Liver (tissue), 9 donors: Measurements from ENCODE around the gene MYBPH. TPM values are rescaled to one million over a fixed set of nuclear protein-coding genes. Genes with fewer than 3 reads are reported as not detected.

ENCODE experiments used
- DNase-seq: peaks from one replicate; pipeline ENCODE4 v3.0.0-alpha.2; 2017; ENCODE audit warnings: low spot score
- H3K27ac ChIP-seq, 2 donors: one replicate each; pipeline ENCODE4 v1.7.0; 2013; ENCODE audit warnings: inconsistent platforms in 2 of 2, low read length in 2 of 2, control low read depth in 1 of 2, low read depth in 1 of 2, mild to moderate bottlenecking in 1 of 2
- H3K27me3 ChIP-seq, 4 donors: one replicate each; pipeline versions ENCODE4 v1.6.1 to v1.7.0; 2013; ENCODE audit warnings: low read length in 3 of 4, inconsistent platforms in 1 of 4, mild to moderate bottlenecking in 1 of 4, moderate library complexity in 1 of 4; ENCODE audit not compliant: control insufficient read depth in 4 of 4, insufficient read depth in 4 of 4
- H3K36me3 ChIP-seq, 4 donors: one replicate each; pipeline versions ENCODE4 v1.6.1 to v1.7.0; 2013; ENCODE audit warnings: low read length in 3 of 4, mild to moderate bottlenecking in 3 of 4, low read depth in 1 of 4, moderate library complexity in 1 of 4; ENCODE audit not compliant: control insufficient read depth in 4 of 4, insufficient read depth in 3 of 4
- H3K4me1 ChIP-seq, 4 donors: one replicate each; pipeline versions ENCODE4 v1.6.1 to v1.7.0; 2013; ENCODE audit warnings: low read length in 3 of 4, mild to moderate bottlenecking in 3 of 4, moderate library complexity in 1 of 4; ENCODE audit not compliant: control insufficient read depth in 4 of 4, insufficient read depth in 4 of 4
- H3K4me3 ChIP-seq, 3 donors: one replicate each; pipeline versions ENCODE4 v1.6.1 to v1.7.0; 2013; ENCODE audit warnings: low read length in 3 of 3, control low read depth in 1 of 3, low read depth in 1 of 3, mild to moderate bottlenecking in 1 of 3
- H3K9ac ChIP-seq, 2 donors: one replicate each; pipeline ENCODE4 v1.7.0; 2013; ENCODE audit warnings: low read length in 2 of 2, mild to moderate bottlenecking in 2 of 2, moderate library complexity in 2 of 2, control low read depth in 1 of 2, low read depth in 1 of 2
- H3K9me3 ChIP-seq, 4 donors: one replicate each; pipeline versions ENCODE4 v1.6.1 to v1.7.0; 2013; ENCODE audit warnings: low read length in 3 of 4; ENCODE audit not compliant: control insufficient read depth in 4 of 4
- ATF3 ChIP-seq: IDR thresholded peaks from 2 replicates; pipeline ENCODE4 v1.6.1; 2016; ENCODE audit warnings: antibody characterized with exemption
- EGR1 ChIP-seq, 2 donors: IDR thresholded peaks; 2 replicates each; pipeline ENCODE4 v1.6.1; 2016 to 2018; ENCODE audit warnings: antibody characterized with exemption in 2 of 2, low read depth in 2 of 2
- FOXA1 ChIP-seq: IDR thresholded peaks from 2 replicates; pipeline ENCODE4 v1.6.1; 2016; ENCODE audit warnings: antibody characterized with exemption
- FOXA2 ChIP-seq: IDR thresholded peaks from 2 replicates; pipeline ENCODE4 v1.6.1; 2016; ENCODE audit warnings: antibody characterized with exemption
- GABPA ChIP-seq, 2 donors: IDR thresholded peaks in 1 of 2; conservative IDR thresholded peaks in 1 of 2; 2 replicates each; pipeline ENCODE4 v1.6.1; 2016; ENCODE audit warnings: antibody characterized with exemption in 2 of 2, mild to moderate bottlenecking in 1 of 2, moderate library complexity in 1 of 2
- HNF4A ChIP-seq, 2 donors: conservative IDR thresholded peaks; 2 replicates each; pipeline ENCODE4 v1.6.1; 2016; ENCODE audit warnings: antibody characterized with exemption in 2 of 2, mild to moderate bottlenecking in 2 of 2
- JUND ChIP-seq, 2 donors: IDR thresholded peaks; 2 replicates each; pipeline ENCODE4 v1.6.1; 2016; ENCODE audit warnings: antibody characterized with exemption in 2 of 2
- MAX ChIP-seq: IDR thresholded peaks from 2 replicates; pipeline ENCODE4 v1.6.1; 2016; ENCODE audit warnings: antibody characterized with exemption
- NR2F2 ChIP-seq: IDR thresholded peaks from 2 replicates; pipeline ENCODE4 v1.6.1; 2016; ENCODE audit warnings: antibody characterized with exemption
- RAD21 ChIP-seq, 2 donors: IDR thresholded peaks; 2 replicates each; pipeline ENCODE4 v1.6.1; 2016; ENCODE audit warnings: antibody characterized with exemption in 2 of 2, mild to moderate bottlenecking in 2 of 2
- RXRA ChIP-seq, 2 donors: IDR thresholded peaks; 2 replicates each; pipeline ENCODE4 v1.6.1; 2017 to 2018; ENCODE audit warnings: antibody characterized with exemption in 2 of 2, mild to moderate bottlenecking in 1 of 2
- SP1 ChIP-seq: IDR thresholded peaks from 2 replicates; pipeline ENCODE4 v1.6.1; 2018; ENCODE audit warnings: antibody characterized with exemption, mild to moderate bottlenecking
- TAF1 ChIP-seq: conservative IDR thresholded peaks from 2 replicates; pipeline ENCODE4 v1.6.1; 2016; ENCODE audit warnings: antibody characterized with exemption, mild to moderate bottlenecking
- YY1 ChIP-seq: IDR thresholded peaks from 2 replicates; pipeline ENCODE4 v1.6.1; 2016; ENCODE audit warnings: antibody characterized with exemption, mild to moderate bottlenecking
- WGBS: extraction: QIAGEN DNeasy Blood & Tissue Kit; methylation state at CpG from one replicate; pipeline ENCODE4 v1.1.7; 2013; 5-methylcytosine and 5-hydroxymethylcytosine counted together
- polyA plus RNA-seq, 2 donors: library from polyadenylated mRNA; stranded (reverse) in 1 of 2; unstranded in 1 of 2; fragments of 200-250 nt in 1 of 2; fragments of >200 nt in 1 of 2; fragmentation: Nextera tagmentation in 1 of 2; extraction: Ambion mirVana in 1 of 2; gene quantifications; one replicate each; pipeline versions ENCODE4 v1.2.1 to v1.2.3, GENCODE V29; 2013 to 2015
- total RNA-seq, 2 donors: library from RNA; depleted of rRNA; stranded (reverse); fragments of >200 nt; gene quantifications; one replicate each; pipeline ENCODE4 v1.2.3, GENCODE V29; 2014
- TF ChIP-seq, protein P1 (sequence below): fragments of 150-350 bp; IDR thresholded peaks from 2 replicates; pipeline ENCODE4 v1.5.1; 2017; ENCODE audit warnings: improper control_type of control experiment, low read depth, low read length; ENCODE audit not compliant: missing input control
- donor health status: healthy.
- donor health status: healthy.
- donor health status: healthy.
- donor health status: healthy.
- donor health status: healthy.

MYBPH gene
- total and polyA plus RNA-seq, 4 donors, result 0.09 TPM; not detected in 3

DNA sequence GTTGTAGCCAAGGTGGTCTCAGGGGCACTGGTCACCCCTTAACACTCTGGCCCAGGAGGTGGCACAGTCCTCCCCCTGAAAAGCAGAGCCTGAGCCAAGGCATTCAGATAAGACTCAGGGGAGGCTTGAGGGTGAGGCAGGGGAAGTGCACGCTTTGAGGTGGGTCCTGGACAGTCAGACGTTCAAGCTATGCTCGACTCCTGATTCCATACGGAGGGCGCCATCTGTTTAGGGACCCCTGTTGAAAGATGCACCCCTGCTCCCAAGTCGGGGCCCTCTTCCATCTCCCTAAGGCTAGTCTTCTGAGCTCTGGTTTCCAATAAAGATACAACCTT, 23.8 kb upstream of the MYBPH start:
- 94% methylated on average over 6 of the region's 6 CpGs for WGBS
- no peaks in the 10 kb centered on the region for H3K9me3 ChIP-seq
- H3K27me3 ChIP-seq, result no peaks in the 10 kb centered on the region
- no peak for DNase-seq
- no peak overlapping the region for H3K4me3 ChIP-seq
- peak overlapping the region in 1 of 2 donors; percentile 26 for H3K27ac ChIP-seq
- H3K36me3 ChIP-seq, result no peaks in the 10 kb centered on the region
- TF ChIP-seq HNF4A (conservative IDR thresholded peaks at IDR 0.05), result no peak
- TF ChIP-seq TAF1, result no peak
- no peak for TF ChIP-seq NR2F2
- no peak for TF ChIP-seq JUND (IDR thresholded peaks at IDR 0.05)
- TF ChIP-seq ATF3, result no peak
- TF ChIP-seq GABPA (IDR thresholded peaks at IDR 0.05 in 1 of 2, conservative IDR thresholded peaks at IDR 0.05 in 1 of 2), result no peak
- no peak for TF ChIP-seq MAX
- H3K4me1 ChIP-seq, result peaks cover 0 to 17% (median 8%) of the 10 kb centered on the region in 4 donors
- H3K9ac ChIP-seq, result no peak overlapping the region

DNA sequence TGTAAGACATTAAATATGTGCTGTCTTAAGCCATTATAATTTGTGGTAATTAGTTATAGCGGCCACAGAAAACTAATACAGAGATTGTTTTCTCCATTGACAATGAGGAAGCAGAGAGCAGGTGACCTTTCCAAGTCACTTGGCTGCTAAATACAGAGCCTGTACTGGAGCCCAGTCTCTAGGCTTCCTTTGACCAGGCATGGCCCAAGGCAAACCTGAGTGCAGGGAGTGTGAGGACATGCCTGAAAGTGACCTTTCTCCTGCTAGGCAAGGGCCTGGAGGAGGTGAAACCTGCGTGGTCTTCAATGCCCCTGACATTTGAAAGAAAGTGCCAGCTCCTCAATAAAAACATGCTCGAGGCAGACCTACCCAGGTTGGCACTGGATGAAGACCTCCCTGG, 23.4 kb upstream of the MYBPH start:
- TF ChIP-seq RXRA (IDR thresholded peaks at IDR 0.05) (no peak), YY1 (no peak), RAD21 (IDR thresholded peaks at IDR 0.05) (no peak), ATF3 (no peak), SP1 (no peak), FOXA2 (no peak), EGR1 (IDR thresholded peaks at IDR 0.05; ENCODE audit: low read depth in 2 of 2) (no peak), GABPA (IDR thresholded peaks at IDR 0.05 in 1 of 2, conservative IDR thresholded peaks at IDR 0.05 in 1 of 2) (no peak)
- TF ChIP-seq, protein P1, sequence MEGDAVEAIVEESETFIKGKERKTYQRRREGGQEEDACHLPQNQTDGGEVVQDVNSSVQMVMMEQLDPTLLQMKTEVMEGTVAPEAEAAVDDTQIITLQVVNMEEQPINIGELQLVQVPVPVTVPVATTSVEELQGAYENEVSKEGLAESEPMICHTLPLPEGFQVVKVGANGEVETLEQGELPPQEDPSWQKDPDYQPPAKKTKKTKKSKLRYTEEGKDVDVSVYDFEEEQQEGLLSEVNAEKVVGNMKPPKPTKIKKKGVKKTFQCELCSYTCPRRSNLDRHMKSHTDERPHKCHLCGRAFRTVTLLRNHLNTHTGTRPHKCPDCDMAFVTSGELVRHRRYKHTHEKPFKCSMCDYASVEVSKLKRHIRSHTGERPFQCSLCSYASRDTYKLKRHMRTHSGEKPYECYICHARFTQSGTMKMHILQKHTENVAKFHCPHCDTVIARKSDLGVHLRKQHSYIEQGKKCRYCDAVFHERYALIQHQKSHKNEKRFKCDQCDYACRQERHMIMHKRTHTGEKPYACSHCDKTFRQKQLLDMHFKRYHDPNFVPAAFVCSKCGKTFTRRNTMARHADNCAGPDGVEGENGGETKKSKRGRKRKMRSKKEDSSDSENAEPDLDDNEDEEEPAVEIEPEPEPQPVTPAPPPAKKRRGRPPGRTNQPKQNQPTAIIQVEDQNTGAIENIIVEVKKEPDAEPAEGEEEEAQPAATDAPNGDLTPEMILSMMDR, result no peak
- no peak for DNase-seq
- WGBS, result 78% methylated on average over 3 of the region's 3 CpGs
- Histone ChIP-seq H3K36me3 (no peaks in the 10 kb centered on the region), H3K9me3 (no peaks in the 10 kb centered on the region), H3K4me3 (no peak overlapping the region), H3K27me3 (no peaks in the 10 kb centered on the region), H3K4me1 (peaks cover 0 to 17% (median 8%) of the 10 kb centered on the region in 4 donors), H3K9ac (no peak overlapping the region), H3K27ac (no peak overlapping the region)

GRCh38 chr1:203197625-203198024, 22.0 kb upstream of the MYBPH start:
- Histone ChIP-seq H3K27me3 (no peaks in the 10 kb centered on the region), H3K9me3 (no peaks in the 10 kb centered on the region), H3K9ac (no peak overlapping the region), H3K27ac (no peak overlapping the region), H3K36me3 (no peaks in the 10 kb centered on the region), H3K4me3 (no peak overlapping the region), H3K4me1 (peaks cover 0 to 13% (median 8%) of the 10 kb centered on the region in 4 donors)
- WGBS, result 73% methylated on average over 3 of the region's 3 CpGs
- no peak for DNase-seq
- TF ChIP-seq, protein P1, result no peak
- no peak for TF ChIP-seq FOXA1
- no peak for TF ChIP-seq JUND (IDR thresholded peaks at IDR 0.05)
- no peak for TF ChIP-seq TAF1
- no peak for TF ChIP-seq SP1
- TF ChIP-seq RXRA (IDR thresholded peaks at IDR 0.05), result no peak
- no peak for TF ChIP-seq ATF3
- TF ChIP-seq GABPA (IDR thresholded peaks at IDR 0.05 in 1 of 2, conservative IDR thresholded peaks at IDR 0.05 in 1 of 2), result no peak
- no peak for TF ChIP-seq YY1
- TF ChIP-seq NR2F2, result no peak
